Skeletal muscle cell (primary cell): Measurements from ENCODE around the gene EDN2.
A peak's percentile ranks its signal among the peaks of the same experiment; 100 is the strongest.

Experiments used
- DNase-seq: peaks from one replicate; pipeline ENCODE4 v3.0.0-alpha.2; 2010; ENCODE audit warnings: low read depth
- H3K4me3 ChIP-seq: 2 replicates; pipeline ENCODE4 v1.5.1; 2011; ENCODE audit warnings: low read depth, mild to moderate bottlenecking, control low read depth, low read length, moderate library complexity

The EDN2 gene

GRCh38 chr1:41449326-41449921 is 35.1 kb downstream of the EDN2 start:
- H3K4me3 ChIP-seq, result no peak overlapping the region
- no peak for DNase-seq

DNA sequence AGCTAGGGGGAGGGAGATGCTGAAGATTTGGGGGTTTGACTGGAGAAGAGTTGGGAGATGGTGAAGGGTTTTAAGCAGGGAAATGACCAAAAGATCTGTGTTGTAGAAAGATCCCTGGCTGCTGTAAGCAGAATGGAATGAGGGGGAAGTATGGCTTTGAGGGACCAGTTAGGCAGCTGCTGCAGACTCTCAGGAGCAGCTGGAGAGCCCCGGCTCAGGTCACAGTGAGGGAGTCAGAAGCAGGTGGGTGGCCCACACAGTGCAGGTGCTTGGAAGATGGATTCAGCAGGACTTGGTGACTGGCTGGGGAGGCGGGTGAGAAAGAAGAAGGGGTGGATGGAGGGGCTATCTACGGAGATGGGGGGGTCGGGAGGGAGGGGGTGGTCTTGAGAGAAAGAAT is 35.7 kb downstream of the EDN2 start:
- H3K4me3 ChIP-seq, result no peak overlapping the region
- DNase-seq, result no peak

GRCh38 chr1:41447995-41448770 is 36.3 kb downstream of the EDN2 start:
- H3K4me3 ChIP-seq, result no peak overlapping the region
- no peak for DNase-seq

- H3K4me3 ChIP-seq, result no peak overlapping the region
- DNase-seq, result no peak
Measured at GRCh38 chr1:41446851-41447610, 37.5 kb downstream of the EDN2 start.

GRCh38 chr1:41444785-41445184 is 39.7 kb downstream of the EDN2 start:
- H3K4me3 ChIP-seq, result no peak overlapping the region
- no peak for DNase-seq

DNA sequence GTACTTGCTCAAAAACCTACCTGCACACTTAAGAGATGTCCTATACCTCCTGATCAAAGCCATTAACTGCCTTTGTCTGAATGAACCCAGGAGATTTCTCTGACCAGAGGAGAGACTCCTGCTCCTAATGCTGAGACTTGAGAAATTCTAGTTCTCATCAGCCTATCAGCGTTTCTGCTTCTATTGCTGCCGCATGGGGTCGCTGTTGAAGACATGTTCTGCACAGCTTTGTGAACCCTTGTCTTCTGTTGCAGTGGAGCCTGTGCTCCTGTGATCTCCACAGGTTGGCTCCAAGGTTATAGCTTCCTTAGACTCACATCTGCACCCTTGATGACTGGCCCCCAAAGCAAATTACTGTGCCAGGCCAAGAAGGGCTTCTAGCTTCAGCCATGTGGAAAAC is 40.2 kb downstream of the EDN2 start:
- DNase-seq, result no peak
- H3K4me3 ChIP-seq, result no peak overlapping the region

GRCh38 chr1:41442697-41443251 is 41.7 kb downstream of the EDN2 start:
- DNase-seq, result no peak
- no peak overlapping the region for H3K4me3 ChIP-seq

DNA sequence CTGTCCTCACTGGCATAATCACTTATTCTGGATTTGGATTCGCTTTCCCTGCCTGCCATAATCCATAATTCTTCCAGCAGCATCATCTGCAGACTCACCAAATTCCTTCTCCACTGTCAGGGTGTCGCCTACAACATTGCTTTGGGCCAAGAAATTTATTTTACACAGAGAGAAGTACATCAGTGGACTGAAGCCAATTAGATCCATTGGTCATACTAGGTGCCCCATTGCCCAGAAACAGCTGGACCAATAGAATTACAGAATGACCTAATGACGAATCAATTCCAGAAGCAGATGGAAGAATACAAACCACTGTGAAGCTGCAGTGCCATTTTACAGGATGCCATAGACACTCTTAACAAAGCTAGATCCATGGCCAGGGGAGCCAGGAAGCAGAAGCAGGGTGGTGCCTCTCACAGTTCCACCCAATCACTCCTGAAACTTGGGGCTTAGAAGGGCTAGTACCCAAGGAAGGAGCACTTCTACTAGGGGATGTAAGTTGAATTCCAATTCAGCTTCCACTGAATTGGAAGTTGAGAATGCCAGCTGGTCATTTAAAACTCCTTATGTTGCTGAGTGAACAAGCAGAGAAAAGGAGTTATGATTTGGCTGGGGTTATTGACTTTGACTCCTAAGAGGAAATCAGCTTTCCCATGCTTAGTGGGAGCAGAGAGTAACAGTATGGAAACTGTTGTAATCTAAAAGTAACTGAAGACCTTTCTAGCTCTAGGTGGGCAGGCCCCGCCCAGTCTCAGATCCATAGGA is 44.0 kb downstream of the EDN2 start:
- H3K4me3 ChIP-seq, result no peak overlapping the region
- no peak for DNase-seq

DNA sequence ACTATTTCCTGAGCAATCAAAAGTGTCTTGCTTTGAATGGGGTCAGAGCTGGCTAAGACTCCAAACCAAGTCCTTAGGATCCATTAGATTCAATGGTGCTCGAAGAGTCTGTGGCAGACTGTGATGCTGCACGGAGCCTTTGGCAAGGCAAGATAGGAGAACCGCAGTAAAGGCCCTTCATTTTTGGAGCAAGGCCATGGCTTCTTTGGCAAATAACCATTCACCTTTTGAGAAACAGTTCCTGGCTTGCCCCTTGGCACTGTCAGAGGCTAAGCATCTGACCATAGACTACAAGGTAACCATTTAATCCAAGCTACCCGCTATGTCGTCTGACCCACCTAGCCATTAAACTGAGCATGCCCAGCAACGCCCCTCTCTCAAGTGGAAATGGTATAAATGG is 45.2 kb downstream of the EDN2 start:
- no peak overlapping the region for H3K4me3 ChIP-seq
- no peak for DNase-seq

DNA sequence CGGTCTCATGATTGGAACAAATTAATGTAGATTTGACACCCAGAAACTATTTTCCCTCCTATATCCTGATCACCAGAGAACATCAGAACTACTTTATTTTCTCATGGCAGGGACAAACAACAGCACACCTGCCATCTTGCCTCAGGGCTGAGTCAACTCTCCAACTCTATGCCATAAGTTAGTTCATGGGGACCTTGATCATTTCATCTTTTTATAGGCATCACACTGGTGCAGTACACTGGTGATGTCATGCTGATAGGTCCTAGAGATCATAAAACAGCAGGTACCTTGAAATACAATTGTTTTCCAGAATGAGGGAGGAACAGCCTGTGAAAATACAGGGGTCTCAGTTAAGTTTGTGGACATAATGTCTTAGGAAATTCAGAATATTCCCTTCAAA is 45.8 kb downstream of the EDN2 start:
- H3K4me3 ChIP-seq, result no peak overlapping the region
- no peak for DNase-seq

- H3K4me3 ChIP-seq, result no peak overlapping the region
- DNase-seq, result no peak
Measured at GRCh38 chr1:41437011-41437355, 47.5 kb downstream of the EDN2 start.

DNA sequence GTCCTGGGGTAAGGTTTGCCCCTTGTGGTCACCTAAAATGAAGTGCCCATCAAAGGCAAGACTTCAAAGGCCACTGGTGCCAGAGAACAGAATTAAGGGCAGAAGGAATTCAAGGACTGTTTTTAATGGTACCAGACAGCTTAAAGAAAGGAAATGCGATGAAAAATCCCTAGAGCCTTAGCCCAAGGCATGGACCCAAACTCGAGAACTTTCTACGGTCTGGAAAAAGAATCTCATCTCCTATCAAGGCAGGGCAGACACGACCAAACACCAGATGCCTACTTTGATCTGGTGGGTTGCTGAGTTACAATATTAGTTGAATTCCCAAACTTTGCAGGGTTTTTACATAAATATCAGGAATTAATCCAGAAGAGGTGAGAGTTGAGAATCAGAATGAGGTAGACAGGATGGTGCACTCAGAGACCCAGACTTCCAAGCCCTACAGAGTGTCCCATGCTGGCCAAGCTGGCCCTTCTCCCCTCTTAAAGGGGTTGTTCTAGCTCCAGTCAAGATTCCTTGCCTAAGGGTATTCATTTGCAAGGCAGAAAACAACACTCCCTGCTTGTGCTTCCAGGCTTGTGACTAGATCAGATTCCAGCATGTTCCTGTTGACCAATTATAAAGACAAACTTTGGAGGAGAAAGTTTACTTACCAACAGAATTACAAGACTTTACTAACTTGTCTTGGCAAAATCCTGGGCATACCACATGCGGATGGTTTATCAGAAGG is 48.0 kb downstream of the EDN2 start:
- H3K4me3 ChIP-seq, result no peak overlapping the region
- no peak for DNase-seq

DNA sequence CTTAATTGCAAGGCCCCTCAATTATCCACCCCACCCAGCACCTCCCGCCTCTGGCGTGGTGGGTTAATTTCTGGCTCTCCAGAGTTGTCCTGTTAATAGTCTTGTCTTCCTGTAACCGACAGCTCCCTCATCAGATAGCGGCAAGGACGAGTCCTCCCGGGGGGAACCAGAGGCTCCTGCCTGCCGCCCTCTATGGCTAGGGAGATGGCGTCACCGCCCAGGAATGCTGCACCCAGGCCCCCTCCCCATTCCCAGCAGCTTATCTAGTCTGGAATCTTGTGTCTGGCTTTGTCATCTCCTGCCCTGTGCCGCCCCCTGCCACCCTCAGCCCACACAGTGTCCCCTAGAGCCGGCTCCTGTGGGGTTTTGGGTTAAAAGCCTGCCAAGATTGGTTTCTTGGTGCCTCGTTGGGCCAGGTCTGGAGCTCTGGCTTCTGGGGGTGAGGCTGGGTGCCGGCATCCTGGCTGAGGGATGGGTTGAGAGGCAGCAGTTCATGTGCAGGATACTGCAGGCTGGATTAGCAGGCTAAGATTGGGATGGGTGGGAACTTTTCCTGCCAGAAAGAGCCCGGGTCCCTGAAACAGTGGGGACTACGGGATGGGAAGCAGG is 48.8 kb downstream of the EDN2 start:
- no peak overlapping the region for H3K4me3 ChIP-seq
- DNase-seq, result no peak

DNA sequence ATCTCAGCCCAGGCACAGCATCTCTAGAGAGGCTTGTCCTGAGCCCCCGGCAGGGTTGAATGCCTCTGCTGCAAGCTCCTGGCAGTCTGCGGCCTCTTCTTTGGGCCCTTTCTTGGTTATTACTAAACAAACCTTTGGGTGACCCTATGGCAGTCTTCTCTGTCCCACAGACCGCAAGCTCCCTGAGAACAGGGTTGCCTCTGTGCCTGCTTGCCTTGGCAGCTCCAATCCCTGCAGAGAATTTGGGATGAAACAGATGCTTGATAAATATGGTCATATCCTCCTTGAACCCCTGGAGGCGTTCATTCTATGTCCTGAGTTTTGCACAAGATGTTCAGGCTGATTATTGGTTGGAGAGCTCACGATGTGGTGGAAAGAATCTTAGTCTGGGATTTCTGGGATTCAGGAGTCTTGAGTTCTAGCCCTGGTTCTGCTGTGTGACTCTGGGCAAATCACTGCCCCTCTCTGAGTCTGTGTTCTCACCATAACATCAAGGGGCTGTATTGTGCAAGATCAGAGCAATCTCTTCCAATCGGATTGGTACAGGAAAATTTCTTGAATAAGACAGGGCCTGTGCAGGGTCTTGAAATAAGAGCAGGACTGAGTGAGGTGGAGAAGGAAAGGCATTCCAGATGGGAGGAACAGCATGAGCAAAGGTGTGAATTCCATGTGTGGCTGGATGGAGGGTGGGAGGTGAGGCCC is 49.6 kb downstream of the EDN2 start:
- DNase-seq, result no peak

GRCh38 chr1:41434306-41434705 is 50.2 kb downstream of the EDN2 start:
- no peak for DNase-seq
- H3K4me3 ChIP-seq, result no peak overlapping the region

More for the DNA sequence above, 49.6 kb downstream of the EDN2 start:
- no peak overlapping the region for H3K4me3 ChIP-seq

GRCh38 chr1:41433501-41433900 is 51.0 kb downstream of the EDN2 start:
- DNase-seq, result no peak
- H3K4me3 ChIP-seq, result no peak overlapping the region

- peak; percentile 69 for DNase-seq
- H3K4me3 ChIP-seq, result no peak overlapping the region
Measured at GRCh38 chr1:41432481-41433280, 51.8 kb downstream of the EDN2 start.
